ENCODE measurements around the gene SLC35F1. TPM values are rescaled to one million over a fixed set of nuclear protein-coding genes. Genes with fewer than 3 reads are reported as not detected.

The SLC35F1 gene
- polyA plus RNA-seq, 1 donor (not counting 4 experiments of a cell fraction or from before 2014, with no cell fraction given) = not detected

- dilution Hi-C loops (cut with MboI; ENCODE audit: extremely low pct_ligation_motif_present, low sequenced_read_pairs) = no loop called here
- FAIRE-seq = no peak
- Histone ChIP-seq H3K9me3 (ENCODE audit: control insufficient read depth, low read depth, low read length) (no peaks in the 10 kb centered on the region), H3K36me3 (ENCODE audit: control insufficient read depth in 2 of 2, extremely low read depth in 1 of 2, insufficient read depth in 2 of 2, low read length in 2 of 2) (no peaks in the 10 kb centered on the region), H3K79me2 (ENCODE audit: control insufficient read depth, insufficient read depth, low read length) (no peaks in the 10 kb centered on the region), H2AFZ (ENCODE audit: control insufficient read depth, low read length) (no peak overlapping the region), H4K20me1 (ENCODE audit: control insufficient read depth, extremely low read depth, insufficient read depth, low read length) (no peaks in the 10 kb centered on the region), H3K4me3 (ENCODE audit: control insufficient read depth in 2 of 3, extremely low read depth in 1 of 3, insufficient read depth in 2 of 3, low read depth in 1 of 3, low read length in 3 of 3) (no peak overlapping the region), H3K4me1 (ENCODE audit: control insufficient read depth, extremely low read depth, insufficient read depth, low read length) (no peaks in the 10 kb centered on the region), H3K27me3 (ENCODE audit: control insufficient read depth, extremely low read depth, insufficient read depth, low read length) (no peaks in the 10 kb centered on the region), H3K27ac (ENCODE audit: control insufficient read depth, insufficient read depth, low read length) (no peak overlapping the region), H3K4me2 (ENCODE audit: control insufficient read depth, extremely low read depth, insufficient read depth, low read depth, low read length) (no peak overlapping the region), H3K9me1 (ENCODE audit: control insufficient read depth, extremely low read depth, insufficient read depth, low read length) (no peaks in the 10 kb centered on the region), H3K9ac (ENCODE audit: control insufficient read depth, extremely low read depth, insufficient read depth, low read length) (no peak overlapping the region)
- DNase-seq (ENCODE audit: low read depth, low spot score) = no peak
- TF ChIP-seq EZH2 (IDR thresholded peaks at IDR 0.05; ENCODE audit: low read length) = no peak
- TF ChIP-seq CTCF (optimal IDR thresholded peaks at IDR 0.05 in 1 of 3, IDR thresholded peaks at IDR 0.05 in 1 of 3, conservative IDR thresholded peaks at IDR 0.05 in 1 of 3; ENCODE audit: extremely low read depth in 1 of 3, insufficient read depth in 2 of 3, low read length in 3 of 3) = no peak
These were observed 190.5 kb downstream of the SLC35F1 start for GRCh38 chr6:118097576-118097975.

GRCh38 chr6:118100717-118101116 lies 193.7 kb downstream of the SLC35F1 start:
- Histone ChIP-seq H3K27me3 (ENCODE audit: control insufficient read depth, extremely low read depth, insufficient read depth, low read length) (no peaks in the 10 kb centered on the region), H3K9ac (ENCODE audit: control insufficient read depth, extremely low read depth, insufficient read depth, low read length) (no peak overlapping the region), H3K9me1 (ENCODE audit: control insufficient read depth, extremely low read depth, insufficient read depth, low read length) (no peaks in the 10 kb centered on the region), H2AFZ (ENCODE audit: control insufficient read depth, low read length) (no peak overlapping the region), H3K4me2 (ENCODE audit: control insufficient read depth, extremely low read depth, insufficient read depth, low read depth, low read length) (no peak overlapping the region), H3K79me2 (ENCODE audit: control insufficient read depth, insufficient read depth, low read length) (no peaks in the 10 kb centered on the region), H3K9me3 (ENCODE audit: control insufficient read depth, low read depth, low read length) (no peaks in the 10 kb centered on the region), H3K36me3 (ENCODE audit: control insufficient read depth in 2 of 2, extremely low read depth in 1 of 2, insufficient read depth in 2 of 2, low read length in 2 of 2) (no peaks in the 10 kb centered on the region), H4K20me1 (ENCODE audit: control insufficient read depth, extremely low read depth, insufficient read depth, low read length) (no peaks in the 10 kb centered on the region), H3K27ac (ENCODE audit: control insufficient read depth, insufficient read depth, low read length) (no peak overlapping the region), H3K4me1 (ENCODE audit: control insufficient read depth, extremely low read depth, insufficient read depth, low read length) (no peaks in the 10 kb centered on the region), H3K4me3 (ENCODE audit: control insufficient read depth in 2 of 3, extremely low read depth in 1 of 3, insufficient read depth in 2 of 3, low read depth in 1 of 3, low read length in 3 of 3) (no peak overlapping the region)
- no peak for TF ChIP-seq EZH2 (IDR thresholded peaks at IDR 0.05; ENCODE audit: low read length)
- TF ChIP-seq CTCF (optimal IDR thresholded peaks at IDR 0.05 in 1 of 3, IDR thresholded peaks at IDR 0.05 in 1 of 3, conservative IDR thresholded peaks at IDR 0.05 in 1 of 3; ENCODE audit: extremely low read depth in 1 of 3, insufficient read depth in 2 of 3, low read length in 3 of 3) = no peak
- DNase-seq (ENCODE audit: low read depth, low spot score) (no peak), FAIRE-seq (no peak)
- dilution Hi-C loops (cut with MboI; ENCODE audit: extremely low pct_ligation_motif_present, low sequenced_read_pairs) = no loop called here
